H1 (cell line): ENCODE measurements around the gene QRICH2. TPM values are rescaled to one million over a fixed set of nuclear protein-coding genes. Genes with fewer than 3 reads are reported as not detected.

Experiments used
- CTCF ChIA-PET: fragments of 300-600 bp; sonication (Branson Sonifier 250); formaldehyde crosslinking; loops from one replicate; lab custom pipeline; 2021; ENCODE audit not compliant: partially characterized antibody; lab: Charles Lee
- POLR2A ChIA-PET: fragments of 300-600 bp; sonication (Branson Sonifier 250); formaldehyde crosslinking; loops from one replicate; lab custom pipeline; 2021; ENCODE audit warnings: inconsistent platforms; ENCODE audit not compliant: partially characterized antibody; lab: Charles Lee
- DNase-seq, 2 experiments: peaks; one replicate each; pipeline versions ENCODE4 v3.0.0 to v3.0.0-alpha.2; 2010 to 2022; ENCODE audit warnings: low spot score in 2 of 2, low read depth in 1 of 2, mixed read lengths in 1 of 2
- FAIRE-seq: peaks from 2 replicates; lab custom pipeline; 2011; peaks lifted over from hg19 to GRCh38; lab: Jason Lieb, UNC
- H2AFZ ChIP-seq: 2 replicates; pipeline ENCODE4 v1.8.1; 2012; ENCODE audit warnings: low read length, inconsistent platforms
- H2AK5ac ChIP-seq: 2 replicates; pipeline ENCODE4 v1.6.1; 2013; ENCODE audit warnings: low read depth, low read length
- H2BK120ac ChIP-seq: replicated peaks from 2 replicates; pipeline ENCODE3; 2013; ENCODE audit warnings: low read depth, low read length, inconsistent platforms
- H2BK12ac ChIP-seq: 2 replicates; pipeline ENCODE4 v1.6.1; 2013; ENCODE audit warnings: low read depth, low read length
- H2BK15ac ChIP-seq: 2 replicates; pipeline ENCODE4 v1.6.1; 2013; ENCODE audit warnings: low read length
- H2BK20ac ChIP-seq: 2 replicates; pipeline ENCODE4 v1.6.1; 2013; ENCODE audit warnings: low read length
- H2BK5ac ChIP-seq: 2 replicates; pipeline ENCODE4 v1.6.1; 2013; ENCODE audit warnings: low read depth, low read length
- H3K14ac ChIP-seq: 2 replicates; pipeline ENCODE4 v1.6.1; 2013; ENCODE audit warnings: inconsistent platforms; ENCODE audit not compliant: insufficient read length
- H3K18ac ChIP-seq: 2 replicates; pipeline ENCODE4 v1.6.1; 2013; ENCODE audit warnings: low read length; ENCODE audit errors: extremely low read depth
- H3K23ac ChIP-seq: 2 replicates; pipeline ENCODE4 v1.6.1; 2013; ENCODE audit warnings: inconsistent platforms; ENCODE audit not compliant: insufficient read length
- H3K23me2 ChIP-seq: 2 replicates; pipeline ENCODE4 v1.6.1; 2013; ENCODE audit warnings: low read depth, low read length
- H3K27ac ChIP-seq: 2 replicates; pipeline ENCODE4 v1.6.1; 2011; ENCODE audit warnings: low read depth, low read length, inconsistent platforms
- H3K27me3 ChIP-seq, 4 experiments: replicated peaks in 1 of 4; 1 replicate in 1 of 4; 2 replicates in 3 of 4; pipeline versions ENCODE4 v1.6.1 to v1.8.1; 2011 to 2013; ENCODE audit warnings: low read length in 3 of 4, mild to moderate bottlenecking in 3 of 4, inconsistent platforms in 2 of 4, mixed read lengths in 2 of 4, moderate library complexity in 1 of 4; ENCODE audit not compliant: control insufficient read depth in 3 of 4, insufficient read depth in 3 of 4; ENCODE audit errors: extremely low read depth in 1 of 4
- H3K36me3 ChIP-seq, 4 experiments: 2 replicates each; pipeline versions ENCODE4 v1.6.1 to v1.8.1; 2011 to 2013; ENCODE audit warnings: mild to moderate bottlenecking in 4 of 4, low read length in 3 of 4, moderate library complexity in 2 of 4, control low read depth in 1 of 4, inconsistent platforms in 1 of 4; ENCODE audit not compliant: insufficient read depth in 4 of 4, control insufficient read depth in 2 of 4
- H3K4ac ChIP-seq: replicated peaks from 2 replicates; pipeline ENCODE3; 2013; ENCODE audit warnings: low read length, low read depth, mixed read lengths, inconsistent platforms; ENCODE audit not compliant: insufficient read length
- H3K4me1 ChIP-seq, 4 experiments: replicated peaks in 1 of 4; 1 replicate in 1 of 4; 2 replicates in 3 of 4; pipeline versions ENCODE4 v1.6.1 to v1.8.1; 2011 to 2013; ENCODE audit warnings: low read length in 3 of 4, inconsistent platforms in 2 of 4, mixed read lengths in 1 of 4; ENCODE audit not compliant: insufficient read depth in 4 of 4, control insufficient read depth in 3 of 4
- H3K4me2 ChIP-seq, 2 experiments: 2 replicates each; pipeline versions ENCODE4 v1.6.1 to v1.8.1; 2011 to 2013; ENCODE audit warnings: low read depth in 2 of 2, low read length in 2 of 2, control low read depth in 1 of 2, inconsistent platforms in 1 of 2, mild to moderate bottlenecking in 1 of 2; ENCODE audit not compliant: insufficient read depth in 1 of 2
- H3K4me3 ChIP-seq, 4 experiments: fragments of 200-600, 300-600 bp in 1 of 4; sonication (generic), shearing (Covaris generic), sonication (Bioruptor Twin) in 1 of 4; 2 replicates each; pipeline versions ENCODE4 v1.5.1 to v1.8.1; 2011 to 2016; ENCODE audit warnings: low read length in 4 of 4, low read depth in 3 of 4, control low read depth in 2 of 4, inconsistent platforms in 2 of 4, mild to moderate bottlenecking in 2 of 4, mixed read lengths in 1 of 4, moderate library complexity in 1 of 4; ENCODE audit not compliant: insufficient read depth in 2 of 4; ENCODE audit errors: extremely low read depth in 1 of 4
- H3K56ac ChIP-seq: replicated peaks from 2 replicates; pipeline ENCODE3; 2013; ENCODE audit warnings: low read depth, mild to moderate bottlenecking, mixed read lengths, low read length, inconsistent platforms; ENCODE audit not compliant: insufficient read length
- H3K79me1 ChIP-seq: 2 replicates; pipeline ENCODE4 v1.6.1; 2013; ENCODE audit warnings: low read depth, low read length, control low read depth
- H3K79me2 ChIP-seq, 2 experiments: 2 replicates each; pipeline versions ENCODE4 v1.6.1 to v1.8.1; 2012 to 2013; ENCODE audit warnings: low read length in 2 of 2, mild to moderate bottlenecking in 2 of 2, inconsistent platforms in 1 of 2; ENCODE audit not compliant: insufficient read depth in 2 of 2, control insufficient read depth in 1 of 2
- H3K9ac ChIP-seq, 4 experiments: replicated peaks in 1 of 4; 1 replicate in 1 of 4; 2 replicates in 3 of 4; pipeline versions ENCODE4 v1.6.1 to v1.8.1; 2011 to 2013; ENCODE audit warnings: low read depth in 3 of 4, low read length in 3 of 4, control low read depth in 2 of 4, mild to moderate bottlenecking in 2 of 4, moderate library complexity in 2 of 4, inconsistent platforms in 1 of 4; ENCODE audit errors: extremely low read depth in 1 of 4
- H3K9me3 ChIP-seq, 2 experiments: 2 replicates each; pipeline versions ENCODE4 v1.6.1 to v1.8.1; 2012 to 2013; ENCODE audit warnings: mild to moderate bottlenecking in 2 of 2, moderate library complexity in 2 of 2, control low read depth in 1 of 2, inconsistent platforms in 1 of 2, low read depth in 1 of 2, low read length in 1 of 2, mixed read lengths in 1 of 2; ENCODE audit not compliant: insufficient read depth in 2 of 2
- H4K20me1 ChIP-seq, 2 experiments: replicated peaks in 1 of 2; 2 replicates each; pipeline versions ENCODE3 to v1.8.1; 2011 to 2013; ENCODE audit warnings: inconsistent platforms in 2 of 2, low read length in 2 of 2, mild to moderate bottlenecking in 1 of 2; ENCODE audit not compliant: insufficient read depth in 2 of 2, control insufficient read depth in 1 of 2
- H4K5ac ChIP-seq: 2 replicates; pipeline ENCODE4 v1.6.1; 2013; ENCODE audit warnings: low read length, low read depth, mixed read lengths, inconsistent platforms; ENCODE audit not compliant: insufficient read length
- H4K8ac ChIP-seq: 2 replicates; pipeline ENCODE4 v1.8.0; 2013; ENCODE audit warnings: mild to moderate bottlenecking, moderate library complexity, low read length, inconsistent platforms; ENCODE audit not compliant: insufficient read depth; ENCODE audit errors: extremely low read depth
- H4K91ac ChIP-seq: replicated peaks from 2 replicates; pipeline ENCODE3; 2013; ENCODE audit warnings: low read length, mixed read lengths, inconsistent platforms; ENCODE audit not compliant: insufficient read length
- BACH1 ChIP-seq: IDR thresholded peaks from 2 replicates; pipeline ENCODE4 v1.6.1; 2012; ENCODE audit warnings: low read length, improper control_type of control experiment
- EGR1 ChIP-seq: IDR thresholded peaks from 2 replicates; pipeline ENCODE4 v1.6.1; 2011; ENCODE audit warnings: low read depth, low read length, borderline replicate concordance
- EP300 ChIP-seq, 2 experiments: IDR thresholded peaks; 1 replicate in 1 of 2; 2 replicates in 1 of 2; pipeline ENCODE4 v1.6.1; 2011 to 2012; ENCODE audit warnings: low read depth in 2 of 2, low read length in 2 of 2, mild to moderate bottlenecking in 2 of 2, borderline replicate concordance in 1 of 2, inconsistent platforms in 1 of 2, moderate library complexity in 1 of 2
- GABPA ChIP-seq: IDR thresholded peaks from 2 replicates; pipeline ENCODE4 v1.6.1; 2011; ENCODE audit warnings: mild to moderate bottlenecking, low read length, moderate library complexity, borderline replicate concordance; ENCODE audit not compliant: insufficient read depth
- NANOG ChIP-seq: IDR thresholded peaks from 2 replicates; pipeline ENCODE4 v1.6.1; 2011; ENCODE audit warnings: low read length, low read depth, mild to moderate bottlenecking, inconsistent platforms; ENCODE audit not compliant: insufficient read depth, poor library complexity, severe bottlenecking
- ZNF274 ChIP-seq: IDR thresholded peaks from 2 replicates; pipeline ENCODE4 v1.7.0; 2012; ENCODE audit warnings: low read length, borderline replicate concordance; ENCODE audit errors: extremely low read depth
- WGBS, 2 experiments: shearing (Covaris generic) in 1 of 2; methylation state at CpG; one replicate each; pipeline versions ENCODE4 v1.1.6 to v1.1.7; 2013 to 2015; ENCODE audit warnings: low lambda C conversion rate in 2 of 2, mixed read lengths in 2 of 2, inconsistent platforms in 1 of 2, low coverage in 1 of 2, missing lambda C conversion rate in 1 of 2; ENCODE audit not compliant: insufficient replicate concordance in 2 of 2, insufficient coverage in 1 of 2, insufficient read length in 1 of 2; ENCODE audit errors: extremely low coverage in 1 of 2, missing lambda C conversion rate in 1 of 2; 5-methylcytosine and 5-hydroxymethylcytosine counted together
- polyA plus RNA-seq, 7 experiments: library from polyadenylated mRNA; depleted of rRNA in 3 of 7; stranded (reverse) in 5 of 7; unstranded in 2 of 7; fragments of >200 nt in 5 of 7; fragments of 200-250 nt in 2 of 7; gene quantifications; 1 replicate in 5 of 7; 2 replicates in 1 of 7; 4 replicates in 1 of 7; pipeline versions ENCODE4 v1.2.1 to v1.2.3, GENCODE V29; 2011 to 2013; ENCODE audit warnings: missing spikeins in 2 of 7, mixed read lengths in 2 of 7
- total RNA-seq: library from RNA; stranded (reverse); fragmentation: NEBNext Ultra II Directional; extraction: Animal tissue kit (Norgen Biotek cat#: 25700); gene quantifications from 2 replicates; pipeline ENCODE4 v1.2.1, GENCODE V29; 2021

QRICH2 gene
- total and polyA plus RNA-seq, 2 of the 8 experiments (the other 6 are each of a cell fraction or from before 2014, with no cell fraction given) = 2.8 to 3.8 TPM

DNA sequence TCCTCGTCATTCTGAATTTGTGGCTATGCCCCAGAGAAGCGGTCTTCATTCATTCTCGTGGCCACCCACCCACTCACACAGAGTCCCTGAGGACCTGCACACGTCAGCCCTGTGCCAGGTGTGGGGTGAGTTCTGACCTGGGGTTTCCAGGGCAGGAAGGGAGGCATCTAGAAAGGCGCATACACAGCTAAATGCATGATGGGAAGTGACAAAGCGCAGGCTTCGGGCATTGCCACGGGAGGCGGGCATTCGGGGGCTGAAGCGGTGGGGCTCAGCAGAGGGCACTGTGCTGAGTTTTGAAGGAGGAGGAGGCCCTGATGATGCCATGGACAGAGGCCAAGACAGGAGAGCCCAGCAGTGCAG, 32.0 kb downstream of the QRICH2 start:
- Histone ChIP-seq H2BK20ac (no peak overlapping the region), H3K79me1 (no peaks in the 10 kb centered on the region), H3K4ac (no peak overlapping the region), H3K27me3 (no peaks in the 10 kb centered on the region), H3K14ac (no peak overlapping the region), H2BK120ac (no peak overlapping the region), H3K79me2 (no peaks in the 10 kb centered on the region), H3K23ac (no peak overlapping the region), H3K4me3 (no peak overlapping the region), H3K36me3 (no peaks in the 10 kb centered on the region; a peak in 1 of 8 replicates), H2AK5ac (no peak overlapping the region), H3K27ac (no peak overlapping the region), H3K4me1 (peaks cover 0 to 15% (median 10%) of the 10 kb centered on the region in 4 experiments; a peak in 6 of 7 replicates), H4K8ac (peak overlapping the region; percentile 28; the same call in 1 of the 2 replicates), H3K56ac (no peak overlapping the region), H2BK12ac (no peak overlapping the region), H3K18ac (no peak overlapping the region), H3K9ac (no peak overlapping the region), H2BK15ac (no peak overlapping the region), H2AFZ (no peak overlapping the region), H3K23me2 (peaks cover 3% of the 10 kb centered on the region; the same call in 1 of the 2 replicates), H3K4me2 (no peak overlapping the region), H4K5ac (no peak overlapping the region), H4K20me1 (peaks cover 0 to 3% of the 10 kb centered on the region in 2 experiments), H2BK5ac (no peak overlapping the region), H4K91ac (no peak overlapping the region), H3K9me3 (no peaks in the 10 kb centered on the region)
- FAIRE-seq = no peak
- ChIA-PET POLR2A (interaction anchor here (0.6 to 2.0 kb wide), 3 partner anchors 11 to 60 kb away, joined by 3 to 5 read pairs (median 5); partner anchors contain the start of gene UBALD2), CTCF (interaction anchor here (0.6 to 3.6 kb wide), 14 partner anchors 13 to 262 kb away, joined by 3 to 32 read pairs (median 4); partner anchors contain the start of gene EXOC7)
- no peak for TF ChIP-seq GABPA
- no peak for TF ChIP-seq EGR1
- TF ChIP-seq BACH1 = no peak
- no peak for TF ChIP-seq NANOG
- TF ChIP-seq ZNF274 = no peak
- no peak for TF ChIP-seq EP300 (IDR thresholded peaks at IDR 0.05; ENCODE audit: borderline replicate concordance in 1 of 2, low read depth in 2 of 2, low read length in 2 of 2)
- no peak for DNase-seq
- 91% methylated on average over 11 of the region's 11 CpGs; no CpG with 5 or more reads in 1 of the 2 experiments for WGBS, 2 experiments
